MM.1S (cell line): ENCODE data around the gene F11.
A peak's percentile ranks its signal among the peaks of the same experiment; 100 is the strongest.

Experiments
- DNase-seq: peaks from one replicate; pipeline ENCODE4 v3.0.0-alpha.2; 2015
- H2AFZ ChIP-seq: fragments of 300-600 bp; sonication (generic); 2 replicates; pipeline ENCODE4 v1.6.0; 2016; ENCODE audit warnings: antibody characterized with exemption, low read length
- H3F3A ChIP-seq: fragments of 300-600 bp; sonication (generic); 2 replicates; pipeline ENCODE4 v1.6.1; 2016; ENCODE audit warnings: mild to moderate bottlenecking, antibody characterized with exemption, low read length, moderate library complexity, mixed read lengths; ENCODE audit not compliant: insufficient read depth
- H3K27ac ChIP-seq: fragments of 300-600 bp; sonication (generic); 2 replicates; pipeline ENCODE4 v1.5.1; 2016; ENCODE audit warnings: mild to moderate bottlenecking, low read length
- H3K27me3 ChIP-seq: fragments of 300-600 bp; sonication (generic); replicated peaks from 2 replicates; pipeline ENCODE4 v1.6.0; 2016; ENCODE audit warnings: low read length; ENCODE audit not compliant: insufficient read depth
- H3K36me3 ChIP-seq: fragments of 300-600 bp; sonication (generic); replicated peaks from 2 replicates; pipeline ENCODE4 v1.6.1; 2016; ENCODE audit warnings: mild to moderate bottlenecking, low read length, mixed read lengths; ENCODE audit not compliant: insufficient read depth
- H3K4me1 ChIP-seq: fragments of 300-600 bp; sonication (generic); 2 replicates; pipeline ENCODE4 v1.6.1; 2016; ENCODE audit warnings: low read length, mixed read lengths
- H3K4me2 ChIP-seq: fragments of 300-600 bp; sonication (generic); 2 replicates; pipeline ENCODE4 v1.6.0; 2016; ENCODE audit warnings: low read depth, low read length
- H3K4me3 ChIP-seq: fragments of 300-600 bp; sonication (generic); 2 replicates; pipeline ENCODE4 v1.5.1; 2016; ENCODE audit warnings: low read length, mixed read lengths
- H3K79me2 ChIP-seq: fragments of 300-600 bp; sonication (generic); 2 replicates; pipeline ENCODE4 v1.6.1; 2016; ENCODE audit warnings: mixed run types, low read length, mixed read lengths
- H3K9ac ChIP-seq: fragments of 300-600 bp; sonication (generic); 2 replicates; pipeline ENCODE4 v1.6.1; 2016; ENCODE audit warnings: low read length, mixed read lengths
- H3K9me2 ChIP-seq: fragments of 300-600 bp; sonication (generic); replicated peaks from 2 replicates; pipeline ENCODE4 v1.6.1; 2016; ENCODE audit warnings: mild to moderate bottlenecking, low read length, mixed read lengths; ENCODE audit not compliant: insufficient read depth
- H3K9me3 ChIP-seq: fragments of 300-600 bp; sonication (generic); replicated peaks from 2 replicates; pipeline ENCODE4 v1.6.1; 2016; ENCODE audit warnings: mild to moderate bottlenecking, low read length, mixed read lengths; ENCODE audit not compliant: insufficient read depth
- H4K20me1 ChIP-seq: fragments of 300-600 bp; sonication (generic); 2 replicates; pipeline ENCODE4 v1.6.1; 2016; ENCODE audit warnings: mild to moderate bottlenecking, low read length, moderate library complexity, mixed read lengths; ENCODE audit not compliant: insufficient read depth
- CTCF ChIP-seq: fragments of 300-600 bp; sonication (generic); IDR thresholded peaks from 2 replicates; pipeline ENCODE4 v1.5.1; 2016; ENCODE audit warnings: antibody characterized with exemption, low read length, mixed read lengths
- EZH2 ChIP-seq: fragments of 300-600 bp; sonication (generic); optimal IDR thresholded peaks from 2 replicates; pipeline ENCODE3; 2017; ENCODE audit warnings: low read depth, mild to moderate bottlenecking, antibody characterized with exemption, low read length, mixed read lengths
- EZH2phosphoT487 ChIP-seq: fragments of 300-600 bp; sonication (generic); IDR thresholded peaks from 2 replicates; pipeline ENCODE4 v1.6.1; 2018; ENCODE audit warnings: antibody characterized with exemption, low read length

Gene F11

DNA sequence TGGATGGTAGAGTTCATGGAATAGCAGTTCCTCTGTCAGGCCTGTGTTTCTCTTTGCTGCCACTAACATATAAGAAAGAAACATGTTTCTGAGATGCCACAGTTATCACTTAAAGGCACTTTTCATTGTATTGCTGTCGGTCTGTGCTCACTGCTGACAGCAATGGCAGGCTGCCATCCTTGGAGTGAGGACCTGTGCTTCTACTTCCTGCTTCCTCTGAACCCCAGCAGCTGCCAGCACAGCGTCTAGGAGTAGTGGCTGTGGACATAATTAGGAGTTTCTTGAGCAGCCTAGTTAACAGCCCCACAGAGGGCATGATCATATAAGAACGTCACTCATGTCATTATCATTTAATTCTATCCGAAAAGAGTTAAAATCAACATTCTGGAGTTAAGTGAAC lies 30.5 kb downstream of the F11 start:
- Histone ChIP-seq H3K36me3 (no peaks in the 10 kb centered on the region), H3K27ac (no peak overlapping the region)
- no peak for DNase-seq

GRCh38 chr4:186297013-186297645 lies 31.1 kb downstream of the F11 start:
- H3K4me2 ChIP-seq: no peak overlapping the region

More for the DNA sequence above, 30.5 kb downstream of the F11 start:
- TF ChIP-seq EZH2phosphoT487 (no peak), EZH2 (no peak)
- Histone ChIP-seq H3K27me3 (no peaks in the 10 kb centered on the region), H2AFZ (no peak overlapping the region), H3K9ac (no peak overlapping the region), H3K9me3 (no peaks in the 10 kb centered on the region), H3K79me2 (no peaks in the 10 kb centered on the region), H3K9me2 (no peaks in the 10 kb centered on the region), H3F3A (no peaks in the 10 kb centered on the region), H3K4me2 (no peak overlapping the region), H3K4me1 (no peaks in the 10 kb centered on the region), H3K4me3 (no peak overlapping the region), H4K20me1 (no peaks in the 10 kb centered on the region)

GRCh38 chr4:186298031-186298647 lies 32.1 kb downstream of the F11 start:
- no peaks in the 10 kb centered on the region for H3K27me3 ChIP-seq
- H3K27ac ChIP-seq: no peak overlapping the region
- H3K4me2 ChIP-seq: no peak overlapping the region
- no peak overlapping the region for H3K4me3 ChIP-seq
- H4K20me1 ChIP-seq: no peaks in the 10 kb centered on the region
- no peaks in the 10 kb centered on the region for H3F3A ChIP-seq
- H3K79me2 ChIP-seq: no peaks in the 10 kb centered on the region
- no peak for DNase-seq
- no peaks in the 10 kb centered on the region for H3K36me3 ChIP-seq
- H2AFZ ChIP-seq: no peak overlapping the region
- H3K9me2 ChIP-seq: no peaks in the 10 kb centered on the region
- H3K4me1 ChIP-seq: no peaks in the 10 kb centered on the region
- no peaks in the 10 kb centered on the region for H3K9me3 ChIP-seq
- TF ChIP-seq EZH2phosphoT487 (no peak), CTCF (no peak), EZH2 (no peak)
- H3K9ac ChIP-seq: no peak overlapping the region

More at GRCh38 chr4:186297013-186297645, 31.1 kb downstream of the F11 start:
- peak; percentile 46 for DNase-seq
- Histone ChIP-seq H3K9me2 (no peaks in the 10 kb centered on the region), H3K27me3 (no peaks in the 10 kb centered on the region), H3K27ac (no peak overlapping the region), H3K9me3 (no peaks in the 10 kb centered on the region), H2AFZ (no peak overlapping the region), H3F3A (no peaks in the 10 kb centered on the region), H3K4me1 (no peaks in the 10 kb centered on the region), H3K36me3 (no peaks in the 10 kb centered on the region), H3K79me2 (no peaks in the 10 kb centered on the region), H3K9ac (no peak overlapping the region), H3K4me3 (no peak overlapping the region), H4K20me1 (no peaks in the 10 kb centered on the region)
- peak; percentile 70 for TF ChIP-seq CTCF
- TF ChIP-seq EZH2phosphoT487: no peak

DNA sequence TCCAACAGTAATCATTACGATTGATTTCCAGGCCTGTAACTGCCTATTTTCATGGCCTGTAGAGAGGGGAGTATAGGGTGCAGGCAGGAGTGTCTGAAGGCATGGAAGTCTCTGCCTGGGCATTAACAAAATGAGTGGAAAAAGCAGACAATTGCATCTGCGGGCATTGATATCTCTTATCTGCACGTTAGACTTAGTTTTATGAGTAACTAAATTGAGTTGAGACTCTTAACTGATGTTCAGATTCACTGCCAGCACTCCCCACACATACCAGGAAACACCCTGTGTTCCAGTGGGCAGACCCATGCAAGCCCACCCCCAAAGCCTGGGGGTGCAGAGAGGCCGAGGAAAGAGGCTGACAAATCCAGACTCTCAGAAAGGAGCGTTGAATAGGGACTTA lies 33.3 kb downstream of the F11 start:
- no peak overlapping the region for H2AFZ ChIP-seq
- TF ChIP-seq EZH2phosphoT487 (no peak), CTCF (no peak), EZH2 (no peak)
- H3K9me3 ChIP-seq: no peaks in the 10 kb centered on the region
- no peak overlapping the region for H3K4me3 ChIP-seq
- H3K9me2 ChIP-seq: no peaks in the 10 kb centered on the region
- H3K9ac ChIP-seq: no peak overlapping the region
- no peaks in the 10 kb centered on the region for H3F3A ChIP-seq
- no peak for DNase-seq
- H3K36me3 ChIP-seq: no peaks in the 10 kb centered on the region
- H3K27ac ChIP-seq: no peak overlapping the region
- no peaks in the 10 kb centered on the region for H3K4me1 ChIP-seq
- H3K79me2 ChIP-seq: no peaks in the 10 kb centered on the region
- no peaks in the 10 kb centered on the region for H4K20me1 ChIP-seq
- H3K27me3 ChIP-seq: no peaks in the 10 kb centered on the region
- no peak overlapping the region for H3K4me2 ChIP-seq
